Measurements from ENCODE around the gene TMEM72. TPM values are rescaled to one million over a fixed set of nuclear protein-coding genes. Genes with fewer than 3 reads are reported as not detected.

TMEM72 gene
- total RNA-seq, 1 experiment from 2014 or later = not detected

DNA sequence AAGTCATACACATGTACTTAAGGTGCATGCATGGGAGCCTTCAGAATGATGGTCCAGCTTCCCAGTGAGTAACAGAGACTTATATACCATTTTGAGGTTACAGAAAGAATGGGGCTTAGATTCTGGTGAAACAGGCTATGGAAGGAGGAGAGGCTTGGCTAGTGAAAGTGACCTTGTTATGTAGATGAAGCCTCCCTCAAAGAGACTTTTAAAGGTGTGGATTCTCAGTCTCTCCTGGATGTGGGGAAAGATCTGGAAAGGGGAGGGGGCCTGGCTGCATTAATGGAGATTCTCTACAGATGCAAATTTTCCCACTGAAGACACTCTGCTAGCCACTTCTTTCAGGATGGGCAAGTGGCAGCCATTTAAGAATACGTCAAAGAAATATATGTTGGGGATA, 54.0 kb downstream of the TMEM72 start:
- no peak for DNase-seq (ENCODE audit: extremely low read depth, low read depth)

DNA sequence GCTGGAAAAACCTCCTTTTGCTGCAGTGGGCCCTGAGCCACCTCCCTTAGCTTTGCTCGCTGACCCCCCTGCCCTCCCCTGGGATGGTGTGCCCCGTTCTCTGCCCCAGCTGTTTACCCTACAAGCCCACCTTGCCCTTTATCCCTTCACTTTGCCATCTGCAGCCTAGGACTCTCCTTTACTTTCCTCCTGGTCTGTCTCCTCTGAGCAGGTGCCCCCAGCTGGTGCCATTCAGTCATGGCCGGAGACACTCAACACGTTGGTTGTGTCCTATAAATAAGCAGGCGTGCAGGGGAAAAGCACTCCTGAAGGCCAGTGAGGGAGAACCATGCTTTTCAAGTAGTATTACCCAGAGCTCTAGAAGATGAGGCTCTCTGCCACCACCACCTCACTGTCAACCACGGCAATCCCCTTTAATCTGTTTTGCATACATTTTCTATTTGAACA, 54.5 kb downstream of the TMEM72 start:
- no peak for DNase-seq (ENCODE audit: extremely low read depth, low read depth)

DNA sequence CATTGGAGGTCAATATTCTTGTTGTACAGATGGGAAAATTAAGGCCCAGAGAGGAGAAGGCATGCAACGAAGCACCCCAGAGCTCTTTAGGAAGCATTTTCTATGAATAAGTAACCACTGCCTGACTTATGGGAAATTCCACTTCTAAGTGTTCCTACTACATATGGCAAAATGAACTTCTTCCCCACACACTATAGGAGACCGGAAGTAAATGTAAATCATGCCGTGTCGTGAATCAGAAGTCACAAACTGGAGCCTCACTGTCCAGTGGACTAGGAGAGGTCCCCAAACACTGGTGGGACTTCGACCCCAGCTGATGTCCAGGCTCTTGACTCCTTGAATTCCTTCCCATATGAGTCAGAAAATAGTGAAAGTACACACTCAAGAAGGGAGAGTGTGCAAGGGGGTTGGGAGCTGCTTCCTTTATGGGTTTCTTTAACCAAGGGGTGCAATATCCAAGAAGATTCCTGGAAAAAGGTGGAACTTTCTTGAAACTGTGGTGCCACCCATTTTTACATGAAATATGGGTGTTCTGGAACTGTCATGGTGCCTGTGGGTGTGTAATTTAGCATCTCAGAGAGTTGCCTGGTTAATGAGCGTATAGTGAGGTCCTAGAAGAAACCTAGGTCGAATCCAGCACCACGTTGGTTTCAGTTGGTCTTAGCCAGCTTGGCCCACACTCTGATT, 55.1 kb downstream of the TMEM72 start:
- DNase-seq (ENCODE audit: extremely low read depth, low read depth) = no peak

DNA sequence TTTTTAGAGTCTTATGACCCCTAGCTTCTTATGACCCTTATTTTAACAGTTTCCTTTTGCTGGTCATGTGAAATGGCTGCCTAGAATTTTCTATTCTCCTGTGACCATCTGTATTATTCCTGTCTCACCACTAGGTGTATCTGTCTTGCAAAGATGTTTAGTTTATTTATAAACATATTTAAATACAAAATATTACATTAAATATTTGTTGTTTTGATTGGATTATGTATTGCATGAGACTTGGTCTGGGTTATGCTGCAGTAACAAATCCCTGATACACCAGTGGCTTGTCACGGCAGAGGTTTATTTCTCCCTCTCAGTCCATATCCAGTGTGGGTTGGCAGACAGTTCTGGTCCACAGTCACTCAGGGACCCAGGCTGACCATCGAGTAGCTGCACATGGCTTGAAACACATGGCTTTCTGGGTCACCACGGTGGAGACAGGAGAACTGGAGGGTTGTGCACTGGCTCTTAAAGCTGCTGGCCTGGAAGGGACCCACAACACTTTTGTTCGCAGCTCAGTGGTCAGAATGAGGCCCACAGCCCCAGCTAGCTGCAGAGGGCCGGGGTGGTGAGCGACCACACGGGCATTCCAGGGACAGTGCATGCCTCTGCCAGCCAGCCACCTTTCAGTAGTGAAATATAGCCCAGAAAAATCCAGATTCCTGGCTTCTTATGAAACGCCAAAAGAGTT, 55.8 kb downstream of the TMEM72 start:
- DNase-seq (ENCODE audit: extremely low read depth, low read depth) = no peak

DNA sequence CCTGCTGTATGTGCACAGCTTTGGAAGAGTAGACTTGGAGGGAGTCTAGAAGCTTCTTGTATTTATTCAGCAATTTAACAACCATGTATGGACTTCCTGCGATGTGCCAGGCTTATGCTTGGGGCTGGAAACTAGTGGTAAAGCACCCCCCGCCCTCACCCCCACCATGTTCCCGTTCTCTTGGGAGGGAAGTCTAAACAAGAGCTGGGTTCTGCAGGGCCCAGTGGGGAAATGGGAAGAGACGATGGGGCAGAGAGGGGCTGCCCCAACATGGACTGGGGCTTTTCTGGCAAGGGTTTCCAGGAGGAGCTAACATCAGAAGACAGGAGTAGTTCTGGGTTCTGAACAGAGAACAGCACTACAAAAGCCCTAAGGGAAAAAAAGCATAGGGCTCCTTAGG, 56.5 kb downstream of the TMEM72 start:
- no peak for DNase-seq (ENCODE audit: extremely low read depth, low read depth)

DNA sequence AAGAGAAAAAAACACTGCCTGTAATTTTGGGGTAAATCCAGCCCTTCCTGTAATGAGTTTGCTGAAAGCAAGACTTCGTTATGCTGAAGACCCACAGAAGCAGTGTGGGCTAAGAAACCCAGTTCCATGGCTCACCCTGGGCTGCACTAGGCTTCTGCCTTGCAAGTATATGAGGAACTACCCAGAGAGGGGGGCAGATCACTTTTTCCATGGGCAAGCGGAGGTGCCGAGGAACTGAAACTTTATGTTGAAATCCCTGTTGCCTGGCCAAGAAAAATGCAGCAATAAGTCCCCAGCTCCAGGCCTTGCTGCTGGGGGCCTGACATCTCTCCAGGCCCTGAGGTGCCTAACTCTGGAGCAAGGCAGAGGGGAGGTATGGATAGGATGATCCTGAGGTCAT, 57.0 kb downstream of the TMEM72 start:
- no peak for DNase-seq (ENCODE audit: extremely low read depth, low read depth)

DNA sequence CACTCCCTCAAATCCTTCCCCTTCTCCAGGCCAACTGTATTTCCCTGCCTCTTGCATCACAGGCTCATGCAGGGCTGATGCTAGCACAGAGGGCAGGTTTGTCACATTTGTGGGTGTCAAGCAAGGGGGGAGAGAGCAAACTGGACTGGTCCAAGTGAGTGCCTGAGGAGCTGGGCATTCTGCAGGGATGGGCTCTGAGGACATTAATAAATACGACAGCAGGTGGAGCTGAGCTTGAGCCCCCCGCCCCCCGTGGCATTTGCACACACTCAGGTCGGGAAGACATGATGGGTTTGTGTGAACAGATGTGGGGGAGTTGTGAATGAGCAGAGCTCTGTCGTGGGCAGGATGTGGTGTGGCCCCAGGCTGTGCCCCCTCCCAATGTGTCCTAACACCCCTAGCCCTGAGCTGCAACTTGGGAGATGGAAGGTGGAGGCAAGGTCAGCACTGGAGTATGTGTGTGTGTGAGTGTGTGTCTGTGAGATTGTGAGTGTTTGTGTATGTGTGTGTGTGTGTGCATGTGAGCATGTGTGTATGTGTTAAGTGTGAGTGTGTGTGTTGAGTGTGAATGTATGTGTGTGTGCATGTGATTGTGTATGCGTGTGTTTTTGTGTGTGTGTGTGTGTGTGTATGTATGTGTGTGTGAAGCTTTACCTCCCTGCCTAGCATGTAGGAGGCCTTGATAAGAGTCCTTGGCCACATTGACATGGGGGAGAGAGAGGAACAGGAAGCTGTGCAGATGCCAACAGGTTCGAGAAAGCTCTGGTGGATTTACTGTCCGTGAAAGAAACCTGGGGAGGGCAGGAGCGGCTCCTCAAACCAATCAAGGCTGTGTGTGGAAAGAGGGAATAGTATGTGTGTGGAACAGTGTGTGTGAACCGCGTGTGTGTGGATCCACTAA, 57.6 kb downstream of the TMEM72 start:
- no peak for DNase-seq (ENCODE audit: extremely low read depth, low read depth)

GRCh38 chr10:44969854-44970253, 58.7 kb downstream of the TMEM72 start:
- DNase-seq (ENCODE audit: extremely low read depth, low read depth) = no peak

GRCh38 chr10:44970812-44971395, 59.8 kb downstream of the TMEM72 start:
- DNase-seq (ENCODE audit: extremely low read depth, low read depth) = no peak

- DNase-seq (ENCODE audit: extremely low read depth, low read depth) = no peak
These were observed 60.3 kb downstream of the TMEM72 start for GRCh38 chr10:44971434-44971833.

DNA sequence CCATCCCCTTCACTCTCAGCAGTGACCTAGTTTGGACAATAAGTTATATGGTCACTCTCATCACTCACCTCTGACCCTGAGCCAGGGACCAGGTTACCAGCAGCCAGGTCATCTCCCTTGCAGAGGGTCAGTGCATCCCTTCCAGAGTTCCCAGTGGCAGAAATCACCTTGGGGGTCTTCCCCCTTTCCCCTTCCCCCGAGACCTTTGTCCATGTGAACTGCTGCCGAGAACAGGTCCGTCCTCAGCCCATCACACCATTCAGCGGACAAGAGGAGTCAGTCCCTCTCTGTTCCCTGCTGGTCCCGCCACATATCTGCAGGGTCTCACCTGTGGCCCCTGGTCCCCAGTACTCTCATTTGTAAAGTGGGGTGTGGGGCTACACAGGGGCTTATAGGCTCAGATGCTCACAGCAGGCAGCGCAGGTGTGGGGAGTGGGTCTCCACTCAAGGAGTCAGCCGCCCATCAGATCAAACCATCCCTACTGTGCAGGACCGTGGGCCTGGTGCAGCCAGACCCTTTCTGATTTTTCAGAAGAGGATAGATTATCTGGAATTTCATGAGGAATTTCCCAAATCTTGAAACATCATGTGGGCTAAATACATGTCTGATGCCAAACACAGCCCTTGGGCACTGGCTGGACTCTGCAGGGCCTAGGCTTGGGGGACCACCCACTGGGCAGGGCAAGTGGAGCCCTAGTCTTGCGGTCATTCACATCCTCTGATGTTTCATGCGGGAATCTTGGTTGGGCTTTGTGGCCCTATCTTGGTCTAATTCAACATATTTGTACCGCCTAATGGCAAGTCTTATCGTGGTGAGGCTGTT, 61.0 kb downstream of the TMEM72 start:
- DNase-seq (ENCODE audit: extremely low read depth, low read depth) = no peak

- DNase-seq (ENCODE audit: extremely low read depth, low read depth) = no peak
These were observed 61.8 kb downstream of the TMEM72 start for GRCh38 chr10:44972874-44973306.

DNA sequence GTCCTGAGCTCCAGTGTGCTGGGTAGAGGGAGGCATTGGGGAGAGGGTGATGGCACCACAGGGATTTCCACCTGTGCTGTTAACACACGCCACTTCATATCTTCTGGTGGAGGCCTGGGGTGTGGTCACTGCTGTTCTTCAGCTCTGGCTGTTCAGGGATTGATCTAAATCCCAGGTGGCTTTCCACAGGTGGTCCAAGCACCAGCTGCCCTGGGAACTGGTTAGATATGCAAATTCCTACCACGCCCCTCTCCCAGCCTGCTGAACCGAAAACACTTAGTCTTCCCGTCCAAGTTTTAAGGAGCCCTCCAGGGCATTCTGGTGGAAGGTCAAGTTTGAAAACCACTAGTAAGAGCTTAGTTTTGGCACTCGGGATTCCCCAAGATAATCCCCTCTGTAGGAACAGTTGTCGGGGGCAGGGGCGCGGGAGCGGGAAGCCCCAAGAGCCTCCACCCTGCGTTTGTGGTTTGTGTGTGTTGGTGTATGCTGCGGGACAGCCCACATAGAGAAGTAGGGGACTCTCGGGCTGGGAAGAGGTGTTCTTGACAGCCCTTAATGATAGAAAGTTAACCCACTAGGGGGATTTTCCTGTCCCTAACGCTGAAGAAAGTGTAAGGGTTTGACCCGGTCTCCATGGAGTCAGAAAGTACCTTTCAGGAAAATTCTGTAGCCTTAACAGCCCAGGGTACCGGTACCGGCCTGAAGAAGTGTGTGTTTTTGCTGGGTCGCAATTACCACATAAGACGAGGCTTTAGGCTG, 62.4 kb downstream of the TMEM72 start:
- DNase-seq (ENCODE audit: extremely low read depth, low read depth) = no peak

- no peak for DNase-seq (ENCODE audit: extremely low read depth, low read depth)
These were observed 63.0 kb downstream of the TMEM72 start for GRCh38 chr10:44974082-44974627.

GRCh38 chr10:44974628-44975430, 63.7 kb downstream of the TMEM72 start:
- DNase-seq (ENCODE audit: extremely low read depth, low read depth) = peak; percentile 56

- DNase-seq (ENCODE audit: extremely low read depth, low read depth) = no peak
These were observed 64.5 kb downstream of the TMEM72 start for GRCh38 chr10:44975431-44976331.
